CD4-positive, alpha-beta T cell treated with Interferon alpha-2 for 1 hour (primary cell): ENCODE data around the gene NXPH1.

ENCODE experiments used
- DNase-seq, 2 donors: peaks; one replicate each; pipeline ENCODE4 v3.0.0-alpha.2; 2020 to 2022

Gene NXPH1

GRCh38 chr7:8605221-8605620, 171.8 kb downstream of the NXPH1 start:
- no peak for DNase-seq

GRCh38 chr7:8612584-8612983, 179.2 kb downstream of the NXPH1 start:
- DNase-seq = no peak

GRCh38 chr7:8613191-8613590, 179.8 kb downstream of the NXPH1 start:
- DNase-seq = no peak

- no peak for DNase-seq
These were observed 181.6 kb downstream of the NXPH1 start for GRCh38 chr7:8615019-8615418.

GRCh38 chr7:8618441-8619070, 185.1 kb downstream of the NXPH1 start:
- DNase-seq = no peak

GRCh38 chr7:8620169-8620568, 186.8 kb downstream of the NXPH1 start:
- no peak for DNase-seq

- DNase-seq = no peak
These were observed 192.2 kb downstream of the NXPH1 start for GRCh38 chr7:8625612-8626011.

- no peak for DNase-seq
These were observed 193.9 kb downstream of the NXPH1 start for GRCh38 chr7:8627325-8627724.

- DNase-seq = no peak
These were observed 195.2 kb downstream of the NXPH1 start for GRCh38 chr7:8628656-8629055.

GRCh38 chr7:8629504-8629903, 196.1 kb downstream of the NXPH1 start:
- DNase-seq = no peak

GRCh38 chr7:8637322-8637721, 203.9 kb downstream of the NXPH1 start:
- DNase-seq = no peak

- DNase-seq = no peak
These were observed 204.7 kb downstream of the NXPH1 start for GRCh38 chr7:8638076-8638475.

- DNase-seq = no peak
These were observed 206.3 kb downstream of the NXPH1 start for GRCh38 chr7:8639668-8640067.

- no peak for DNase-seq
These were observed 207.3 kb downstream of the NXPH1 start for GRCh38 chr7:8640671-8641070.

- no peak for DNase-seq
These were observed 235.5 kb downstream of the NXPH1 start for GRCh38 chr7:8668627-8669500.

GRCh38 chr7:8669501-8669851, 236.1 kb downstream of the NXPH1 start:
- DNase-seq = no peak

GRCh38 chr7:8684426-8684825, 251.0 kb downstream of the NXPH1 start:
- no peak for DNase-seq

- no peak for DNase-seq
These were observed 266.6 kb downstream of the NXPH1 start for GRCh38 chr7:8699875-8700624.

GRCh38 chr7:8702807-8703206, 269.4 kb downstream of the NXPH1 start:
- DNase-seq = no peak

- no peak for DNase-seq
These were observed 276.7 kb downstream of the NXPH1 start for GRCh38 chr7:8710124-8710523.

- DNase-seq = no peak
These were observed 281.4 kb downstream of the NXPH1 start for GRCh38 chr7:8714791-8715190.

- no peak for DNase-seq
These were observed 285.7 kb downstream of the NXPH1 start for GRCh38 chr7:8719102-8719501.

GRCh38 chr7:8724080-8724718, 290.8 kb downstream of the NXPH1 start:
- DNase-seq = no peak
